D721Med (cell line): ENCODE results near the gene HOXD12.

ENCODE experiments used
- DNase-seq: peaks from one replicate; pipeline ENCODE4 v3.0.0; 2011; ENCODE audit warnings: low spot score; ENCODE audit not compliant: insufficient read length
- FAIRE-seq: peaks from 2 replicates; lab custom pipeline; 2011; peaks lifted over from hg19 to GRCh38; lab: Jason Lieb, UNC
- CTCF ChIP-seq: IDR thresholded peaks from 2 replicates; pipeline ENCODE4 v1.5.1; 2012; ENCODE audit warnings: mild to moderate bottlenecking, control low read depth; ENCODE audit not compliant: insufficient read depth; ENCODE audit errors: missing control alignments

The HOXD12 gene

GRCh38 chr2:176128172-176128981 is 28.8 kb downstream of the HOXD12 start:
- no peak for TF ChIP-seq CTCF
- FAIRE-seq (no peak), DNase-seq (no peak)

- no peak for DNase-seq
- no peak for TF ChIP-seq CTCF
- FAIRE-seq: no peak
These were observed 29.6 kb downstream of the HOXD12 start, which contains the start of gene HOXD8 for GRCh38 chr2:176128982-176129796. HOXD8 (plus strand) TSS chr2:176129705; CDS start chr2:176130367, 662 bp downstream.

- FAIRE-seq (no peak), DNase-seq (no peak)
- TF ChIP-seq CTCF: no peak
These were observed 30.2 kb downstream of the HOXD12 start for GRCh38 chr2:176129813-176130146.

- no peak for TF ChIP-seq CTCF
- no peak for DNase-seq
- no peak for FAIRE-seq
These were observed 30.8 kb downstream of the HOXD12 start for GRCh38 chr2:176130147-176130956.

- no peak for DNase-seq
- no peak for FAIRE-seq
- TF ChIP-seq CTCF: no peak
These were observed 31.6 kb downstream of the HOXD12 start for GRCh38 chr2:176130957-176131847.

GRCh38 chr2:176131848-176132158 is 32.2 kb downstream of the HOXD12 start:
- no peak for DNase-seq
- no peak for FAIRE-seq
- no peak for TF ChIP-seq CTCF
